Body of pancreas (tissue), 4 donors: ENCODE measurements around the gene RIT2. TPM values are rescaled to one million over a fixed set of nuclear protein-coding genes. Genes with fewer than 3 reads are reported as not detected.

Source experiments
- ATAC-seq: fragments of 150-250 bp; one replicate; pipeline ENCODE4 v1.9.1; 2016
- DNase-seq, 4 donors: peaks; one replicate each; pipeline ENCODE4 v3.0.0-alpha.2; 2019
- H3K27ac ChIP-seq, 4 donors: fragments of 200-600 bp; sonication (generic); 1 replicate in 3 of 4; 2 replicates in 1 of 4; pipeline versions ENCODE4 v1.5.1 to v1.6.1; 2016 to 2019; ENCODE audit warnings: mild to moderate bottlenecking in 1 of 4, mixed read lengths in 1 of 4, moderate library complexity in 1 of 4
- H3K27me3 ChIP-seq, 2 donors: fragments of 200-600 bp; sonication (generic); one replicate each; pipeline ENCODE4 v1.6.0; 2016; ENCODE audit warnings: mild to moderate bottlenecking in 1 of 2
- H3K36me3 ChIP-seq, 2 donors: fragments of 200-600 bp; sonication (generic); replicated peaks in 1 of 2; 2 replicates each; pipeline ENCODE4 v1.5.1; 2016; ENCODE audit warnings: low read depth in 2 of 2; ENCODE audit not compliant: insufficient read depth in 1 of 2
- H3K4me1 ChIP-seq: fragments of 200-600 bp; sonication (generic); one replicate; pipeline ENCODE4 v1.6.0; 2016
- H3K4me3 ChIP-seq, 2 donors: fragments of 200-600 bp; sonication (generic); 1 replicate in 1 of 2; 2 replicates in 1 of 2; pipeline ENCODE4 v1.5.1; 2016 to 2019
- H3K9me3 ChIP-seq, 3 donors: fragments of 200-600 bp; sonication (generic); 1 replicate in 2 of 3; 2 replicates in 1 of 3; pipeline ENCODE4 v1.5.1; 2016
- POLR2A ChIP-seq, 3 donors: fragments of 450-650 bp; IDR thresholded peaks; one replicate each; pipeline ENCODE4 v1.6.1; 2016; ENCODE audit warnings: antibody characterized with exemption in 3 of 3, mild to moderate bottlenecking in 2 of 3
- WGBS, 2 donors: methylation state at CpG; one replicate each; pipeline ENCODE4 v1.1.5; 2017; 5-methylcytosine and 5-hydroxymethylcytosine counted together
- intact Hi-C: fragments of 100-400 bp; cut with DNase I; formaldehyde crosslinking; loops from one replicate; pipeline ENCODE4 v1.15.1; 2023
- total RNA-seq, 2 donors: library from RNA; depleted of rRNA; stranded (reverse); fragments of >200 nt; gene quantifications; one replicate each; pipeline ENCODE4 v1.1.0, GENCODE V29; 2016
- TF ChIP-seq, protein P1 (sequence below), 7 experiments: fragments of 450-650 bp in 4 of 7; fragments of 200-600 bp in 3 of 7; sonication (generic) in 3 of 7; IDR thresholded peaks; one replicate each; pipeline ENCODE4 v1.5.1; 2016 to 2019; ENCODE audit warnings: antibody characterized with exemption in 7 of 7

Gene RIT2
- total RNA-seq, 2 donors from 2014 or later, result not detected

DNA sequence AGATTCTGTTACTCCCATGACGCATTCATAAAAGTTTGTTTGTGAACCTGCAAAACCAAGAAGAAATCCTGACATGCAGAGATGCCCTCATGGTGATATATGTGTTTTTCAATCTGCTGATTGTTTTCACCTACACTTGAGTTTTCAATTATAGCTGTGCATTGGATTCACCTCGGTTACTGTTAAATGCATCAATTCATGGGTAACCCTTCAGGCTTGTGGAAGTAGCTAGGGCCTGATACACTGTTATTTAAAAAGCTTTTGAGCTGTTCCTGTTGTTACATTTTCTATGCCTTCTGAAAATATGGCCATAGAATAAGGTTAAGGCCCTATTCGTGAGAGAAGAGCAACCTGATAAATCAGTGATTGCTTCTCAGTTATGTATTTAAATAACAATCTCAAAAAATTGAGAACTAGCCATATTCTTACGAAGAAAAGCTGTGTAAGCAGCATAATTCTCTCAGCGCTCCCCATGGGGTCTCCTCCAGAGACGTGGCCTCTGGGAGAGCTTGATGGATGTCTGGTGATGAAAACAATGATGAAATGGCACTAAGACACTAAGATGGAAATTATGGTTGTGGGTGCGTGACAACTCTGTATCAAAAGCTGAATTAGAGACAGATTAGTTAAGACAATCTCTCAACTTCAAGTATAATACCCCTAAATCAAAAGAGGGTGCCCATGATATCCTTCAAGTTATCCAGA is 60.5 kb downstream of the RIT2 start:
- intact Hi-C loops, result no loop called here
- ATAC-seq, result no peak
- Histone ChIP-seq H3K27ac (no peak overlapping the region), H3K4me1 (no peaks in the 10 kb centered on the region), H3K9me3 (no peaks in the 10 kb centered on the region), H3K4me3 (no peak overlapping the region), H3K27me3 (no peaks in the 10 kb centered on the region), H3K36me3 (no peaks in the 10 kb centered on the region)
- TF ChIP-seq POLR2A (IDR thresholded peaks at IDR 0.05), result no peak
- TF ChIP-seq, protein P1, sequence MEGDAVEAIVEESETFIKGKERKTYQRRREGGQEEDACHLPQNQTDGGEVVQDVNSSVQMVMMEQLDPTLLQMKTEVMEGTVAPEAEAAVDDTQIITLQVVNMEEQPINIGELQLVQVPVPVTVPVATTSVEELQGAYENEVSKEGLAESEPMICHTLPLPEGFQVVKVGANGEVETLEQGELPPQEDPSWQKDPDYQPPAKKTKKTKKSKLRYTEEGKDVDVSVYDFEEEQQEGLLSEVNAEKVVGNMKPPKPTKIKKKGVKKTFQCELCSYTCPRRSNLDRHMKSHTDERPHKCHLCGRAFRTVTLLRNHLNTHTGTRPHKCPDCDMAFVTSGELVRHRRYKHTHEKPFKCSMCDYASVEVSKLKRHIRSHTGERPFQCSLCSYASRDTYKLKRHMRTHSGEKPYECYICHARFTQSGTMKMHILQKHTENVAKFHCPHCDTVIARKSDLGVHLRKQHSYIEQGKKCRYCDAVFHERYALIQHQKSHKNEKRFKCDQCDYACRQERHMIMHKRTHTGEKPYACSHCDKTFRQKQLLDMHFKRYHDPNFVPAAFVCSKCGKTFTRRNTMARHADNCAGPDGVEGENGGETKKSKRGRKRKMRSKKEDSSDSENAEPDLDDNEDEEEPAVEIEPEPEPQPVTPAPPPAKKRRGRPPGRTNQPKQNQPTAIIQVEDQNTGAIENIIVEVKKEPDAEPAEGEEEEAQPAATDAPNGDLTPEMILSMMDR (IDR thresholded peaks at IDR 0.05), result no peak
- no peak for DNase-seq
- WGBS, 2 donors, result 65 to 66% methylated on average over 7 of the region's 7 CpGs

DNA sequence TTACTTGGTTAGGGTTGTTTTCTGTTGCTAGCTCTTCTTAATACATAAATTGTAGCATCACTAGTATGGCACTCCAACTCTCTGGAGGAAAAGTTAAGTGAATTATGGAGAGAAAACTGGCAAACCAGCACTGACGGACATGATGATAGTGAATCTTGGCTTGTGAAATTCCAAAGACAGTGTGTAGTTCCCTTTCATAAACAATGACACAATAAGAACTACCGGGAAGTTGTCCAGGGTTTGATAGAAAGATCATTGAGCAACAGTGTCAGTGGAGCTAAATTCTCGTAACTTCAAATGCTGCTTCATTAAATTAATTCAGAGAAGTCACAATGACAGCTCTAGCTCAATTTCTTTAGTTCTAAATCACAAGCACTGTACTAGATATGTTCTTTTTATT is 66.5 kb downstream of the RIT2 start:
- no peak for TF ChIP-seq POLR2A (IDR thresholded peaks at IDR 0.05)
- TF ChIP-seq, protein P1 (IDR thresholded peaks at IDR 0.05), result no peak
- no peak overlapping the region for H3K27ac ChIP-seq
- H3K27me3 ChIP-seq, result no peaks in the 10 kb centered on the region
- no peak overlapping the region for H3K4me3 ChIP-seq
- H3K36me3 ChIP-seq, result no peaks in the 10 kb centered on the region
- H3K4me1 ChIP-seq, result no peaks in the 10 kb centered on the region
- ATAC-seq (no peak), DNase-seq (no peak)
- no peaks in the 10 kb centered on the region for H3K9me3 ChIP-seq
- intact Hi-C loops, result no loop called here
- 39 to 45% methylated on average over 3 of the region's 3 CpGs for WGBS, 2 donors

DNA sequence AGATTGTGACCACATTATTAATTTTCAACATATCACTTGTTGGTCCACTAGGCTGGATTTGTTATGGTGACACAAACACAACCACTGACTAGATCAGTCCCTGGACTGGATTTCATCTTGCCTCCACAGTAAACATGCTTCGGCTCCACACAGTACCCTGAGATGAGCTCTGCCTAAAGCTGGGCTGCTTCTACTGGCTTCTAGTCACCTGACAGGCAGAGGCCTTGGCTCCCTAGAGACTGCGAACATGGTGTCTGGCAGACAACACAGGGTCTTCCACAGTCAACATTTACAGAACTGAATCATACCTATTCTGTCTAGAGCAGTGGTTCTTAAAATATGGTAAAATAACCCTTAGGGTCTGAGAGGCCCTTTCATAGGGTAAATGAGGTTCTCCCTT is 69.2 kb downstream of the RIT2 start:
- H3K9me3 ChIP-seq, result no peaks in the 10 kb centered on the region
- no peaks in the 10 kb centered on the region for H3K4me1 ChIP-seq
- no peak overlapping the region for H3K4me3 ChIP-seq
- no peak for DNase-seq
- WGBS, 2 donors, result 27 to 31% methylated on average over 2 of the region's 2 CpGs
- no peak for ATAC-seq
- H3K36me3 ChIP-seq, result no peaks in the 10 kb centered on the region
- intact Hi-C loops, result no loop called here
- no peak for TF ChIP-seq POLR2A (IDR thresholded peaks at IDR 0.05)
- no peak overlapping the region for H3K27ac ChIP-seq
- H3K27me3 ChIP-seq, result no peaks in the 10 kb centered on the region

DNA sequence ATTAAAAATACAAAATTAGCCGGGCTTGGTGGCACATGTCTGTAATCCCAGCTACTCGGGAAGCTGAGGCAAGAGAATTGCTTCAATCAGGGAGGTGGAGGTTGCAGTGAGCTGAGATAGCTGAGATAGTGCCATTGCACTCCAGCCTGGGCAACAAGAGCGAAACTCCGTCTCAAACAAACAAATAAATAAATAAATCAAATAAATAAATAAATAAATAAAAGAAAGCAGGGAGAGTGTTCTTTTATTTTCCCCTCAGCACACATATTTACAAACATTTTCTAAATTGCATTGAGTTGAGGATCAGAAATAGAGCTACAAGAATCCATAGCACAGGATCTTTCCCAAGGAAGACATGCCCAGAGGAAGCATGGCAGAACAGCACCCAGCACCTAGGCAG is 71.9 kb downstream of the RIT2 start:
- no peak overlapping the region for H3K4me3 ChIP-seq
- H3K36me3 ChIP-seq, result no peaks in the 10 kb centered on the region
- DNase-seq, result no peak
- intact Hi-C loops, result no loop called here
- no peaks in the 10 kb centered on the region for H3K9me3 ChIP-seq
- no peaks in the 10 kb centered on the region for H3K27me3 ChIP-seq
- WGBS, 2 donors, result 47 to 58% methylated on average over 4 of the region's 4 CpGs
- H3K27ac ChIP-seq, result no peak overlapping the region
- ATAC-seq, result no peak
- no peak for TF ChIP-seq POLR2A (IDR thresholded peaks at IDR 0.05)
- TF ChIP-seq, protein P1 (IDR thresholded peaks at IDR 0.05), result no peak
- no peaks in the 10 kb centered on the region for H3K4me1 ChIP-seq

DNA sequence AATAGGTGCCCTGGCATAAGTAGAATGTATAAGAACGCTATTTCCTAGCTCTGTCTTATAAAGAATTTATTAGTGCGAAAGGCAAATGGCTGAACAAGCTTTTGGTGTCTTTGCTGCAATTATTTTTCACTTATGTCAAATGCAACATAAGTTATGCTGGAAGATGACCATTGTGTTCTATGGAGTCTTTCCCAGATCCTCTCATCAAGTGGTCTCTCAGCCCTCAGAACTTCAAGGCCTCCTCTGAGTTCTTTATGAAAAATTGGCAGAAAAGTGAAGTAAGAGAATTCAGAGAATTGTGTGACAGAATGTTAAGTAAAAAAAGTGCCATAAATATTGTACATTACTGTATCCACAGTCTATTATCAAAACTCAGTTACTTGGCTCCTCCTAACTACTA is 75.2 kb downstream of the RIT2 start:
- H3K4me1 ChIP-seq, result no peaks in the 10 kb centered on the region
- no peaks in the 10 kb centered on the region for H3K27me3 ChIP-seq
- no peak for DNase-seq
- no peak overlapping the region for H3K4me3 ChIP-seq
- no peak overlapping the region for H3K27ac ChIP-seq
- no peaks in the 10 kb centered on the region for H3K9me3 ChIP-seq
- ATAC-seq, result no peak
- H3K36me3 ChIP-seq, result no peaks in the 10 kb centered on the region
- intact Hi-C loops, result no loop called here
- no peak for TF ChIP-seq POLR2A (IDR thresholded peaks at IDR 0.05)
- TF ChIP-seq, protein P1 (IDR thresholded peaks at IDR 0.05), result no peak
- WGBS, 2 donors, result 66 to 71% methylated on average over 2 of the region's 2 CpGs
